Erythroblast (primary cell): Measurements from ENCODE around the gene PHKA2.

ENCODE experiments used
- GATA1 ChIP-seq: IDR thresholded peaks from 2 replicates; pipeline ENCODE4 v1.6.1; 2011; ENCODE audit warnings: low read depth, mild to moderate bottlenecking, control low read depth, low read length, moderate library complexity
- POLR2A ChIP-seq: IDR thresholded peaks from 2 replicates; pipeline ENCODE4 v1.6.1; 2011; ENCODE audit warnings: mild to moderate bottlenecking, low read length

DNA sequence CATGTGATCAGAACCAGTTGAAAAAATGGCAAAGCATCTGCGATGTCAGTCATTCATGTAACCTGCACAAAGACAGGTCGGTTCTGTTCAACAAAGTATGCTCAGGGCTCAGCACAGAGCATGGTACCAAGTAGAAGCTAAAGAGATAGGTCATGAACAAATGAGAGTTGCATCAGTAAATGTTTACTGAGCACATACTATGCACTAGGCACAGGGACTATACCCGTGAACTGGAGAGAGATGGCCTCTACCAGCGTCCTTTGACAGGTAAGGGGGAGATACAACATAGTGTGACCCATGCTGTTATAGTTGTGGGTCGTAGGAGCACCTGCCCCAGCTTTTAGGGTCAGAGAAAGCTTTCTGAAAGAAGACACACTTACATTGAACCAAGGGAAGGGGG is 46.7 kb downstream of the PHKA2 start:
- TF ChIP-seq POLR2A, result no peak
- no peak for TF ChIP-seq GATA1
